K562 (cell line): ENCODE measurements around the gene PHACTR2. TPM values are rescaled to one million over a fixed set of nuclear protein-coding genes. Genes with fewer than 3 reads are reported as not detected.
A peak's percentile ranks its signal among the peaks of the same experiment; 100 is the strongest.

Experiments used
- ATAC-seq: fragments of 200-7000 bp; cut with Tn5 transposase; 3 replicates; pipeline ENCODE4 v1.9.1; 2020; ENCODE audit warnings: moderate library complexity
- BruUV-seq: library from RNA; stranded (reverse); fragments of 400-500 nt; replicated peaks from 2 replicates; lab custom pipeline; 2021; lab: Mats Ljungman, UMichigan
- CTCF ChIA-PET: fragments of 300-600 bp; formaldehyde crosslinking; extraction: SDS; loops from one replicate; lab custom pipeline; 2021; ENCODE audit warnings: low intra/inter-chr PET ratio; lab: Yijun Ruan, JAX
- POLR2A ChIA-PET: fragments of 300-600, 350-650 bp; sonication (Branson Sonifier 250); formaldehyde crosslinking; extraction: SDS; loops from one replicate; lab custom pipeline; 2021; ENCODE audit warnings: antibody characterized with exemption, inconsistent platforms; lab: Yijun Ruan, JAX
- DNase-seq, 4 experiments: peaks; one replicate each; pipeline versions ENCODE4 v3.0.0 to v3.0.0-alpha.2; 2011 to 2018; ENCODE audit warnings: low spot score in 3 of 4, mixed read lengths in 3 of 4; ENCODE audit errors: extremely low read depth in 1 of 4
- FAIRE-seq: peaks from 2 replicates; lab custom pipeline; 2011; peaks lifted over from hg19 to GRCh38; lab: Jason Lieb, UNC
- H2AFZ ChIP-seq: 2 replicates; pipeline ENCODE4 v1.6.0; 2011; ENCODE audit warnings: low read depth, low read length, control low read depth, inconsistent platforms
- H3K27ac ChIP-seq: fragments of 200-600 bp; 3 replicates; pipeline ENCODE4 v1.8.0; 2011; ENCODE audit warnings: low read depth, mild to moderate bottlenecking, control low read depth, inconsistent platforms, low read length, moderate library complexity, mixed read lengths; ENCODE audit errors: extremely low read depth
- H3K27me3 ChIP-seq, 2 experiments: fragments of 300-600 bp in 1 of 2; 2 replicates in 1 of 2; 3 replicates in 1 of 2; pipeline versions ENCODE4 v1.6.0 to v1.8.0; 2011; ENCODE audit warnings: inconsistent platforms in 2 of 2, low read length in 2 of 2, mild to moderate bottlenecking in 1 of 2, mixed read lengths in 1 of 2, moderate library complexity in 1 of 2; ENCODE audit not compliant: control insufficient read depth in 2 of 2, insufficient read depth in 2 of 2
- H3K36me3 ChIP-seq: fragments of 300-600 bp; 3 replicates; pipeline ENCODE4 v1.8.0; 2011; ENCODE audit warnings: mild to moderate bottlenecking, low read length, inconsistent platforms; ENCODE audit not compliant: control insufficient read depth, insufficient read depth
- H3K4me1 ChIP-seq, 2 experiments: fragments of 200-600 bp in 1 of 2; replicated peaks in 1 of 2; 2 replicates in 1 of 2; 3 replicates in 1 of 2; pipeline versions ENCODE4 v1.5.1 to v1.8.0; 2011; ENCODE audit warnings: inconsistent platforms in 2 of 2, low read length in 2 of 2, mild to moderate bottlenecking in 1 of 2, mixed read lengths in 1 of 2, moderate library complexity in 1 of 2; ENCODE audit not compliant: control insufficient read depth in 2 of 2, insufficient read depth in 2 of 2
- H3K4me2 ChIP-seq: 2 replicates; pipeline ENCODE4 v1.6.1; 2011; ENCODE audit warnings: low read length, control low read depth, inconsistent platforms, mixed read lengths; ENCODE audit not compliant: insufficient read depth
- H3K4me3 ChIP-seq: fragments of 200-600 bp; sonication (generic), shearing (Covaris generic); 2 replicates; pipeline ENCODE4 v1.5.1; 2016; ENCODE audit warnings: control low read depth, inconsistent platforms
- H3K79me2 ChIP-seq: fragments of 200-600 bp; 3 replicates; pipeline ENCODE4 v1.8.0; 2011; ENCODE audit warnings: low read length, inconsistent platforms; ENCODE audit not compliant: control insufficient read depth, insufficient read depth
- H3K9ac ChIP-seq, 2 experiments: 2 replicates each; pipeline versions ENCODE4 v1.6.0 to v1.6.1; 2011; ENCODE audit warnings: low read depth in 2 of 2, low read length in 2 of 2, control low read depth in 1 of 2, inconsistent platforms in 1 of 2, mild to moderate bottlenecking in 1 of 2, mixed read lengths in 1 of 2; ENCODE audit not compliant: insufficient read depth in 1 of 2
- H3K9me1 ChIP-seq: one replicate; pipeline ENCODE4 v1.6.0; 2011; ENCODE audit warnings: inconsistent platforms, mild to moderate bottlenecking, low read length, moderate library complexity; ENCODE audit not compliant: control insufficient read depth, insufficient read depth
- H3K9me3 ChIP-seq: replicated peaks from 2 replicates; pipeline ENCODE4 v1.5.1; 2011; ENCODE audit warnings: low read depth, low read length, inconsistent platforms; ENCODE audit not compliant: control insufficient read depth, insufficient read depth
- H4K20me1 ChIP-seq: replicated peaks from 2 replicates; pipeline ENCODE4 v1.6.1; 2011; ENCODE audit warnings: low read length, inconsistent platforms, mixed read lengths; ENCODE audit not compliant: control insufficient read depth, insufficient read depth
- DIDO1 ChIP-seq: fragments of 450-650 bp; IDR thresholded peaks from 2 replicates; pipeline ENCODE4 v1.6.1; 2016; ENCODE audit warnings: low read depth, missing biosample characterization, missing genetic modification characterization
- GABPB2 ChIP-seq: fragments of 250-450 bp; sonication (Bioruptor Pico); conservative IDR thresholded peaks from 2 replicates; pipeline ENCODE4 v1.5.1; 2021; ENCODE audit warnings: mild to moderate bottlenecking
- GTF2F1 ChIP-seq: IDR thresholded peaks from 2 replicates; pipeline ENCODE4 v1.6.1; 2011; ENCODE audit warnings: low read depth, low read length, improper control_type of control experiment
- MAFG ChIP-seq: fragments of 450-650 bp; conservative IDR thresholded peaks from 2 replicates; pipeline ENCODE4 v1.6.1; 2016; ENCODE audit warnings: missing genetic modification characterization, missing compliant biosample characterization
- MGA ChIP-seq: fragments of 450-650 bp; IDR thresholded peaks from 2 replicates; pipeline ENCODE4 v1.6.1; 2016; ENCODE audit warnings: mild to moderate bottlenecking, moderate library complexity
- MTA3 ChIP-seq: fragments of 450-650 bp; formaldehyde crosslinking; IDR thresholded peaks from 2 replicates; pipeline ENCODE4 v1.6.1; 2017; ENCODE audit warnings: mild to moderate bottlenecking, borderline replicate concordance
- PCBP1 ChIP-seq: fragments of 200-400 bp; formaldehyde crosslinking; IDR thresholded peaks from 2 replicates; pipeline ENCODE4 v1.6.1; 2018; ENCODE audit warnings: mild to moderate bottlenecking, low read depth, low read length; ENCODE audit not compliant: poor library complexity, severe bottlenecking
- PCBP2 ChIP-seq: fragments of 200-400 bp; formaldehyde crosslinking; IDR thresholded peaks from 2 replicates; pipeline ENCODE4 v1.6.1; 2018; ENCODE audit warnings: low read length, low read depth, mild to moderate bottlenecking, moderate library complexity; ENCODE audit not compliant: poor library complexity, severe bottlenecking
- POLR2H ChIP-seq: IDR thresholded peaks from 2 replicates; pipeline ENCODE4 v1.6.1; 2016; ENCODE audit warnings: missing genetic modification characterization, low read depth, mild to moderate bottlenecking, control low read depth, missing compliant biosample characterization, moderate library complexity
- SRSF3 ChIP-seq: fragments of 200-400 bp; formaldehyde crosslinking; IDR thresholded peaks from 2 replicates; pipeline ENCODE4 v1.6.1; 2016; ENCODE audit warnings: mild to moderate bottlenecking, low read length, moderate library complexity; ENCODE audit not compliant: insufficient read depth
- WGBS: fragments of 100-300 bp; shearing (Covaris generic); methylation state at CpG from one replicate; pipeline ENCODE4 v1.1.6; 2016; ENCODE audit warnings: low coverage, mixed read lengths; ENCODE audit not compliant: insufficient coverage; ENCODE audit errors: missing lambda C conversion rate; 5-methylcytosine and 5-hydroxymethylcytosine counted together
- in situ Hi-C: fragments of 300-500 bp; cut with MboI; formaldehyde crosslinking; loops from 4 replicates; pipeline ENCODE4 v1.15.0; 2018; ENCODE audit warnings: inconsistent platforms, mixed read lengths
- intact Hi-C: fragments of 100-400 bp; cut with micrococcal nuclease; formaldehyde crosslinking; loops from 2 replicates; pipeline ENCODE4 v1.14.2; 2022
- polyA plus RNA-seq, 8 experiments: library from polyadenylated mRNA; depleted of rRNA in 4 of 8; stranded (reverse) in 5 of 8; unstranded in 3 of 8; fragments of >200 nt; fragmentation: Nextera tagmentation in 2 of 8; fragmentation: Illumina TruSeq in 1 of 8; extraction: Ambion mirVana in 2 of 8; extraction: Trizol in 1 of 8; gene quantifications; 2 replicates each; pipeline versions ENCODE4 v1.2.1 to v1.2.3, GENCODE V29; 2011 to 2014; ENCODE audit warnings: inconsistent platforms in 1 of 8, missing spikeins in 1 of 8
- total RNA-seq, 7 experiments: library from RNA; depleted of rRNA in 6 of 7; stranded (reverse); fragments of >200 nt in 6 of 7; fragmentation: Illumina TruSeq in 2 of 7; extraction: Trizol in 2 of 7; gene quantifications; 2 replicates each; pipeline versions ENCODE4 v1.2.1 to v1.2.3, GENCODE V29; 2011 to 2021; ENCODE audit warnings: low replicate concordance in 1 of 7

The PHACTR2 gene
- total and polyA plus RNA-seq, 9 of the 15 experiments (the other 6 are each of a cell fraction or from before 2014, with no cell fraction given), result 5.3 to 52.5 (median 22.9) TPM

- no peaks in the 10 kb centered on the region for H4K20me1 ChIP-seq
- peak overlapping the region in 1 of 2 experiments; percentile 52; a peak in 2 of 4 replicates for H3K9ac ChIP-seq
- H2AFZ ChIP-seq, result peak overlapping the region; percentile 57
- no peaks in the 10 kb centered on the region for H3K9me1 ChIP-seq
- no peak overlapping the region for H3K4me3 ChIP-seq
- H3K36me3 ChIP-seq, result no peaks in the 10 kb centered on the region; the same call in 2 of the 3 replicates
- H3K9me3 ChIP-seq, result no peaks in the 10 kb centered on the region
- DNase-seq (no peak), FAIRE-seq (no peak), ATAC-seq (peak; percentile 1; the same call in 2 of the 3 replicates)
- peaks cover 45 to 52% of the 10 kb centered on the region in 2 experiments for H3K4me1 ChIP-seq
- in situ Hi-C loops, result no loop called here
- no peaks in the 10 kb centered on the region for H3K79me2 ChIP-seq
- H3K27me3 ChIP-seq, result no peaks in the 10 kb centered on the region
- TSS peak; percentile 23 for BruUV-seq
- H3K27ac ChIP-seq, result peak overlapping the region; percentile 84
- intact Hi-C loops, result loop anchor here (2.0 to 5.0 kb wide), 4 partner anchors 36 to 295 kb away; partner anchors contain the start of genes FUCA2, LTV1 and PHACTR2
- ChIA-PET CTCF (no interaction called here), POLR2A (interaction anchor here (0.7 to 2.7 kb wide), 7 partner anchors 9 to 666 kb away, joined by 3 to 11 read pairs (median 5); partner anchors contain the start of gene LTV1)
- H3K4me2 ChIP-seq, result peak overlapping the region; percentile 71
- WGBS, result 22% methylated on average over 6 of the region's 6 CpGs
- TF ChIP-seq MTA3, result no peak
- no peak for TF ChIP-seq PCBP1
- no peak for TF ChIP-seq GABPB2 (CRISPR knock-in tag)
- no peak for TF ChIP-seq SRSF3
- TF ChIP-seq MAFG (tag), result peak; percentile 35; the same call in 1 of the 2 replicates
- no peak for TF ChIP-seq GTF2F1
- peak; percentile 21; the same call in 1 of the 2 replicates for TF ChIP-seq POLR2H (tag)
- no peak for TF ChIP-seq PCBP2
- 0 out of 2 replicates have a peak, but pooled peaks have one; percentile 18 for TF ChIP-seq DIDO1 (tag)
- 0 out of 2 replicates have a peak, but pooled peaks have one; percentile 32 for TF ChIP-seq MGA
Measured at GRCh38 chr6:143807103-143807772, 129.5 kb downstream of the PHACTR2 start.
